GM21381 (cell line): ENCODE measurements around the gene MYO9B.
A peak's percentile ranks its signal among the peaks of the same experiment; 100 is the strongest.
"Not testable (repeated sequence)": the region's sequence is repeated elsewhere in the genome, so short reads cannot be mapped to it uniquely, and the experiment has no call there.

Experiments
- ATAC-seq: cut with Tn5 transposase; IDR thresholded peaks from one replicate; pipeline ENCODE4 v1.9.1; 2021; ENCODE audit warnings: mild to moderate bottlenecking, moderate library complexity; ENCODE audit not compliant: unreplicated experiment

Gene MYO9B

DNA sequence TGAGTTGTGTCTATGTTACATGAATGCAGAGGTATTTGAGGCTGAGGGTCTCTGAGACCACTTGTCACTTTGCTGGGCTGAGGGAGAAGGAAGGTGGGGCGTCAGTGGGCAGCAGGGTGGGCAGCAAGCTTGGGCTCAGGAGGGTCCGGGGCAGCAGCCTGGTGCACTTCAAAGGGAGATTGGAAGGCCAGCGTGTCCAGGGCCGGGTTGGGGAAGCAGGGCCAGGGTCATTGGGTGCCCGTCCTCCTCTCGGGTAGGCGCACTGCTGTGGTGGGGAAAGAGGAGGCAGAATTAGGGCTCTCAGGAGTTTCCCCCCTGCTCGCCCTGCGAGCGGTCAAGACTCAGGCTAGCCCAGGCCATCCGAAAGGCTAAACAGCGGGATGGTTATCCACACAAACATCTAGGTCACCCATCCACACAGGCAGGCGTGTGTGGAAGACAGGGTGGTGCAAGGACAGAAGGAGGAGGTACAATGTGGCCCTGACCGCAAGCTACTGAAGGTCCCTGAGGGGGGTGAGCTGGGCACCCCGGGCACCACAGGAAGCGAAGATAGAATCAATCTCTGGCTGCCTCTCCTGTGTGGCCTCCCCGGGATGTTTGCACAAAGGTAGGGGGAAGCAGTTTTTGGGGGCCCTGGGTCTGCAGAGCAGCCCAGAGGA lies 37.7 kb downstream of the MYO9B start:
- no peak for ATAC-seq

DNA sequence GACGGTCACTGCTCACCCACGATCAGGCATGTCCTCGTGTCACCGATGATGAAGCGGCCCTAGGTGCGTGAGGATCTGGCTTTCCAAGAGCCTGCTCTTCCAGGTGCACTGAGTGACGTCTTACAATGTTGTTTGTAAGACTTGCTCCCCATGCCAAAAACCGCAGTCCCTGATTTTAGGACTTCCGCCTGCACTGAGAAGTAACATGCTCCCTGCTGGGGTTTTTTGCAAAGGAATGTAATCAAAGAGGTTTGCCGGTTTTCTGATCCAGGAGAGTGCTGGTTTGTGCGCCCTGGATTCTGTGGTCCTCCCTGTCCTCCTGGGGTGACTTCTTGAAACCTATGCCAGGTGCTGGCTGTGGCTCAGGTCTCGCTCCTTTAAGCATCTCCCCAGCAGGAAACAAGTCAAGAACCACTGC lies 38.8 kb downstream of the MYO9B start:
- ATAC-seq = no peak

DNA sequence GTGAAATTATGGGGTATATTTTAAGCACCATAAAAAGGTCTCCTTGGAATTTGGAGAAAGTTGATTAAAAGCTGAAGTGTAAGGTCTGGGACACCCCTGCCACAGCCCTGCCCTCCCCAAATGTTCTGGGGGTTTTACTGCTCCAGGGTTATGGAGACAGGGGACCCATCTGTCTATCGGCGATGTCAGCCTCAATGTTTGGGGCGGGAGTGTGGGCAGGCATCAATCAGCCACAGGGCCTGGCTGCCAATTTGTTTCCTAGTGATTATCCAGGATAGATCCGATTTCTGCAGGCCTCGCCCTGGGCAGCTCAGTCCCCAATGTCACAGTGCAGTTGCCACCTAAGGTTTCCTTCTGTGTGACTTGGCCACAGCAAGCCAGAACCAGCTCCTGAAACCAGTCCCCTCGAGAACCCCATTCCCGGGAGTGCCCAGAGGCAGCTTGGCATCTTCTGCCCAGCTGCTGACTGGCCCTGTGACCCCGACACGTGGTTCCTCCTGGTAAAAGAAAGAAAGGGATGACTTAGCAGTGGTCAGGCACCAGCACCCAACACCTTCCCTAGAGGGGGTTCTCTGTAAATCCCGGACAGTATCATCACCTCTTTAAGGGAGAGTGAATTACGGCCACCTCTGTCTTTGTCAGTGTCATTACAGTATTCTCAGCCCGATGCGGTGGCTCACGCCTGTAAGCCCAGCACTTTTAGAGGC lies 41.6 kb downstream of the MYO9B start:
- ATAC-seq = no peak

- ATAC-seq = no peak
Observed at GRCh38 chr19:17118957-17119356, 43.4 kb downstream of the MYO9B start.

DNA sequence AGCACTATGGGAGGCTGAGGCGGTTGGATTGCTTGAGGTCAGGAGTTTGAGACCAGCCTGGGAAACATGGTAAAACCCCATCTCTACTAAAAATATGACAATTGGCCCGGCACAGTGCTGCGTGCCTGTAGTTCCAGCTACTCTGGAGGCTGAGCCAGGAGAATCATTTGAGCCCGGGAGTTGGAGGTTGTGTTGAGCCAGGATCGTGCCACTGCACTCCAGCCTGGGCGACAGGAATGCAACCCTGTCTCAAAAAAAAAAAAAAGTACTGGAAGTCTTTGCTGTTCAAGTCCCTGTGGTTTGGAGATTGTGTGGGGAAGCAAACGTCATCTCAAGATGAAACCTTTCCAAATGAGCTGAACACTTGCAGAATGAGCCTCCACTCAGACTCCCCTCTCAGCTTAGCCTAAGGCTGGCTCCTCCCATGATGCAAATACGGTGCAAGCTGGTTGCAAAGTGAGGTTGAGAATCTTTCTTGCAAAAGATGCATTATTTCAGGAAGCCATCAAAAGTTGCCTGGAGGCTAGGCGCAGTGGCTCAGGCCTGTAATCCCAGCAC lies 46.2 kb downstream of the MYO9B start:
- ATAC-seq = no peak

DNA sequence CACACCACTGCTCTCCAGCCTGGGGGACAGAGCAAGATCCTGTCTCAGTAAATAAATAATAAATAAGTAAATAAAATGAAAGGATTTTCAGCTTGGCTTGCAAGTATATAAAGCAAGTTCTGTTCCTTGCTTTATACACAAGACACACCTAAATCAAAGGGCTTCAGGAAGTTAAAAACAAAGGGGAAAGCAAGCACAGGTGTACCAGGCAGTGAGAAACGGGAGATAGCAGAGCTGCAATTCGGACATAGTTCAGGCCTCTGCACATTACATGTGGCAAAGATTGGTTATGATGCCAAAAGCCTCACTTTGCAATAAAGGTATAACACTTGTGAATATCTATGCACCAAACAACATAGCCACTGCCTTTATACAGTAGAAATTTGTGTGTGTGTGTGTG lies 47.5 kb downstream of the MYO9B start:
- ATAC-seq = no peak

GRCh38 chr19:17124025-17124424 lies 48.4 kb downstream of the MYO9B start:
- no peak for ATAC-seq

GRCh38 chr19:17125062-17125727 lies 49.6 kb downstream of the MYO9B start:
- ATAC-seq = peak; percentile 65

GRCh38 chr19:17125728-17126677 lies 50.4 kb downstream of the MYO9B start:
- peak; percentile 59 for ATAC-seq

DNA sequence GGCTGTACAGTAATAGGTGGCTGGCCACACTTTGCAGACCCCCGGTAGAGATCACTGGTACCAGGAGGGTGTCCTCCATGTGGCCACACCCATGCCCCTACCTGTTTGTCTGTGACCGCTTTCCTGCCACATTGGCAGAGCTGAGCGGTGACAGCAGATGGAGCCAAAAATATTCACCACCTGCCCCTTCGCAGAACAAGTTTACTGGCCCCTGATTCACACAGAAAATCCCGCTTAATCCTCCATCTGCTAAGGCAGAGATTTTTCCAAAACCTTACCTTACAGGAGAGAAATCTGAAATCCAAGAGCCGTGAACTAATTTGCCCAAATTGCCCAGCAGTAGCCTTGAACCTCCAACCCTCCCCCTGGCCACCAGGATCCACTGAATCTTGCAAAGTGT lies 52.1 kb downstream of the MYO9B start:
- no peak for ATAC-seq

- no peak for ATAC-seq
Observed at GRCh38 chr19:17128403-17128802, 52.8 kb downstream of the MYO9B start.

- no peak for ATAC-seq
Observed at GRCh38 chr19:17128820-17129219, 53.2 kb downstream of the MYO9B start.

- no peak for ATAC-seq
Observed at GRCh38 chr19:17129377-17129776, 53.8 kb downstream of the MYO9B start.

- ATAC-seq = peak; percentile 52
Observed at GRCh38 chr19:17135001-17135853, 59.6 kb downstream of the MYO9B start.

- no peak for ATAC-seq
Observed at GRCh38 chr19:17136021-17136420, 60.4 kb downstream of the MYO9B start.

DNA sequence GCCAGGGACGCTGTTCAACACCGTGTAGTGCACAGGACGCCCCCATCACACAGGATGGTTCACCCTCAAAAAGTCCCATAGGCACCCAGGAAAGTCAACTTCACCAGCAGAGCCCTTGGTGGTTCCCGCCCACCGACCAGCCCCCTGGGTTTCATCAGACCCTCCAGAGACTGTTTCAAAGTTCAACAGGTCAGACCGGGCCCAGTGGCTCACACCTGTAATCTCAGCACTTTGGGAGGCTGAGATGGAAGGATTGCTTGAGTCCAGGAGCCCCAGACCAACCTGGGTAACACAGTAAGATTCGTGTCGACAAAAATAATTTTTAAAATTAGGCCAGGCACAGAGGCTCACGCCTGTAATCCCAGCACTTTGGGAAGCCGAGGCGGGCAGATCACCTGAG lies 61.0 kb downstream of the MYO9B start:
- ATAC-seq = no peak

GRCh38 chr19:17137417-17137816 lies 61.8 kb downstream of the MYO9B start:
- no peak for ATAC-seq

DNA sequence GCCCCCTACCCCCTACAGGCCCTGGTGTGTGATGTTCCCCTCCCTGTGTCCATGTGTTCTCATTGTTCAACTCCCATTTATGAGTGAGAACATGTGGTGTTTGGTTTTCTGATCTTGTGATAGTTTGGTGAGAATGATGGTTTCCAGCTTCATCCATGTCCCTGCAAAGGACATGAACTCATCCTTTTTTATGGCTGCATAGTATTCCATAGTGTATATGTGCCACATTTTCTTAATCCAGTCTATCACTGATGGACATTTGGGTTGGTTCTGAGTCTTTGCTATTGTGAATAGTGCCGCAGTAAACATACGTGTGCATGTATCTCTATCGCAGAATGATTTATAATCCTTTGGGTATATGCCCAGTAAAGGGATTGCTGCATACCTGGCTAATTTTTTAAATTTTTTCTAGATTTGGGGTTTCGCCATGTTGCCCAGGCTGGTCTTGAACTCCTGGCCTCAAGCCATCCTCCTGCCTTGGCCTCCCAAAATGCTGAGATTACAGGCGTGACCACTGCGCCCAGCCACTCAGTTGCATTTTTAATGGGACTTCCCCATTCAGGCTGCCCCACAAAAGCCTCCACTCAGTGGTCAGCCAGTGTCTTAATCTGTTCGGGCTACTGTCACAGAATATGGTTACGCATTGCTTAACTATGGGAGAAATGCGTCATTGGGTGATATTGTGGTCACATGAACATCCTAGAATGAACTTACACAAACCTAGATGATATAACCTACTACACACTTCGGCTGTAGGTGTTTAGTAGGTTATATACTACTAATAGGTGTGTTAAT lies 62.7 kb downstream of the MYO9B start:
- ATAC-seq = not testable (repeated sequence)
